ENCODE results near the gene RNF207. TPM values are rescaled to one million over a fixed set of nuclear protein-coding genes. Genes with fewer than 3 reads are reported as not detected.

Gene RNF207
- total and polyA plus RNA-seq, 10 of the 15 experiments (the other 5 are each of a cell fraction or from before 2014, with no cell fraction given), result 1.7 to 36.4 (median 13.1) TPM

DNA sequence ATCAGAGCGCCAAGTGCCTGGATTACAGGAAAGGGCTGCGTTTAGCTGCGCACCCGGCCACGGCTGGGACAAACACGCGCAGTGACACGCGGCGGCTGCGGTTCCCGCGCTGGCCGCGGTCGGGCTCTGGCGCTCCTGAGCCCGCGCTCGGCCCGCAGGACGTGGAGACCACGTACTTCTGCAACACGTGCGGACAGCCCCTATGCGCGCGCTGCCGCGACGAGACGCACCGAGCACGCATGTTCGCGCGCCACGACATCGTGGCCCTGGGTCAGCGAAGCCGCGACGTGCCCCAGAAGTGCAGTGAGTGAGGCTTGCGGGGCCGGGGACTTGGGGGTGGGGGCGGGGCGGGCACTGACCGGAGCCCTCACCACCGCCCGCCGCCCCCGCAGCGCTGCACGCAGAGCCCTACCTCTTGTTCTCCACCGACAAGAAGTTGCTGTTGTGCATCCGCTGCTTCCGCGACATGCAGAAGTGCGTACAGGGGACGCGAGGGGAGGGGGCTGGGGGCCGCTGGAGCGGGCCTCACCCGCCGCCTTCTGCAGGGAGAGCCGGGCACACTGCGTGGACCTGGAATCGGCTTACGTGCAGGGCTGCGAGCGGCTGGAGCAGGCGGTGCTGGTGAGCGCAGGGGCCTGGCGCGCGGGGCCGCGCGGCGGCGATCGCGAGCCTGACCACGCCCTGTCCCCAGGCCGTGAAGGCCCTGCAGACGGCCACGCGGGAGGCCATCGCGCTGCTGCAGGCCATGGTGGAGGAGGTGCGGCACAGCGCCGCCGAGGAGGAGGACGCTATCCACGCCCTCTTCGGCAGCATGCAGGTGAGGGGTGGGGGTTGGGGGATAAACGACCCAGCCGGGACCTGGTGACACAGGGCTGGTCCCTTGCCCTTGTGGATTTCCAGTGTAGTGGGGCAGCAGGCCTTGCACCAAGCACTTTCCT is 3.1 kb downstream of the RNF207 start (continued):
- TF ChIP-seq, protein P1, sequence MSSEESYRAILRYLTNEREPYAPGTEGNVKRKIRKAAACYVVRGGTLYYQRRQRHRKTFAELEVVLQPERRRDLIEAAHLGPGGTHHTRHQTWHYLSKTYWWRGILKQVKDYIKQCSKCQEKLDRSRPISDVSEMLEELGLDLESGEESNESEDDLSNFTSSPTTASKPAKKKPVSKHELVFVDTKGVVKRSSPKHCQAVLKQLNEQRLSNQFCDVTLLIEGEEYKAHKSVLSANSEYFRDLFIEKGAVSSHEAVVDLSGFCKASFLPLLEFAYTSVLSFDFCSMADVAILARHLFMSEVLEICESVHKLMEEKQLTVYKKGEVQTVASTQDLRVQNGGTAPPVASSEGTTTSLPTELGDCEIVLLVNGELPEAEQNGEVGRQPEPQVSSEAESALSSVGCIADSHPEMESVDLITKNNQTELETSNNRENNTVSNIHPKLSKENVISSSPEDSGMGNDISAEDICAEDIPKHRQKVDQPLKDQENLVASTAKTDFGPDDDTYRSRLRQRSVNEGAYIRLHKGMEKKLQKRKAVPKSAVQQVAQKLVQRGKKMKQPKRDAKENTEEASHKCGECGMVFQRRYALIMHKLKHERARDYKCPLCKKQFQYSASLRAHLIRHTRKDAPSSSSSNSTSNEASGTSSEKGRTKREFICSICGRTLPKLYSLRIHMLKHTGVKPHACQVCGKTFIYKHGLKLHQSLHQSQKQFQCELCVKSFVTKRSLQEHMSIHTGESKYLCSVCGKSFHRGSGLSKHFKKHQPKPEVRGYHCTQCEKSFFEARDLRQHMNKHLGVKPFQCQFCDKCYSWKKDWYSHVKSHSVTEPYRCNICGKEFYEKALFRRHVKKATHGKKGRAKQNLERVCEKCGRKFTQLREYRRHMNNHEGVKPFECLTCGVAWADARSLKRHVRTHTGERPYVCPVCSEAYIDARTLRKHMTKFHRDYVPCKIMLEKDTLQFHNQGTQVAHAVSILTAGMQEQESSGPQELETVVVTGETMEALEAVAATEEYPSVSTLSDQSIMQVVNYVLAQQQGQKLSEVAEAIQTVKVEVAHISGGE (CRISPR knock-in tag; IDR thresholded peaks at IDR 0.05), result no peak
- peak; percentile 77 to 93 for TF ChIP-seq BHLHE40 (IDR thresholded peaks at IDR 0.05; ENCODE audit: borderline replicate concordance in 1 of 2, low read depth in 2 of 2, low read length in 1 of 2)
- TF ChIP-seq CBFB (IDR thresholded peaks at IDR 0.05; ENCODE audit: low read depth), result no peak
- TF ChIP-seq, protein P2, sequence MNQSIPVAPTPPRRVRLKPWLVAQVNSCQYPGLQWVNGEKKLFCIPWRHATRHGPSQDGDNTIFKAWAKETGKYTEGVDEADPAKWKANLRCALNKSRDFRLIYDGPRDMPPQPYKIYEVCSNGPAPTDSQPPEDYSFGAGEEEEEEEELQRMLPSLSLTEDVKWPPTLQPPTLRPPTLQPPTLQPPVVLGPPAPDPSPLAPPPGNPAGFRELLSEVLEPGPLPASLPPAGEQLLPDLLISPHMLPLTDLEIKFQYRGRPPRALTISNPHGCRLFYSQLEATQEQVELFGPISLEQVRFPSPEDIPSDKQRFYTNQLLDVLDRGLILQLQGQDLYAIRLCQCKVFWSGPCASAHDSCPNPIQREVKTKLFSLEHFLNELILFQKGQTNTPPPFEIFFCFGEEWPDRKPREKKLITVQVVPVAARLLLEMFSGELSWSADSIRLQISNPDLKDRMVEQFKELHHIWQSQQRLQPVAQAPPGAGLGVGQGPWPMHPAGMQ (IDR thresholded peaks at IDR 0.05; ENCODE audit: borderline replicate concordance), result no peak
- TF ChIP-seq SIN3A (IDR thresholded peaks at IDR 0.05; ENCODE audit: low read depth, low read length), result no peak
- no peak for TF ChIP-seq IKZF2 (IDR thresholded peaks at IDR 0.05)
- no peak for TF ChIP-seq HCFC1 (IDR thresholded peaks at IDR 0.05; ENCODE audit: low read length)
- TF ChIP-seq, protein P3, sequence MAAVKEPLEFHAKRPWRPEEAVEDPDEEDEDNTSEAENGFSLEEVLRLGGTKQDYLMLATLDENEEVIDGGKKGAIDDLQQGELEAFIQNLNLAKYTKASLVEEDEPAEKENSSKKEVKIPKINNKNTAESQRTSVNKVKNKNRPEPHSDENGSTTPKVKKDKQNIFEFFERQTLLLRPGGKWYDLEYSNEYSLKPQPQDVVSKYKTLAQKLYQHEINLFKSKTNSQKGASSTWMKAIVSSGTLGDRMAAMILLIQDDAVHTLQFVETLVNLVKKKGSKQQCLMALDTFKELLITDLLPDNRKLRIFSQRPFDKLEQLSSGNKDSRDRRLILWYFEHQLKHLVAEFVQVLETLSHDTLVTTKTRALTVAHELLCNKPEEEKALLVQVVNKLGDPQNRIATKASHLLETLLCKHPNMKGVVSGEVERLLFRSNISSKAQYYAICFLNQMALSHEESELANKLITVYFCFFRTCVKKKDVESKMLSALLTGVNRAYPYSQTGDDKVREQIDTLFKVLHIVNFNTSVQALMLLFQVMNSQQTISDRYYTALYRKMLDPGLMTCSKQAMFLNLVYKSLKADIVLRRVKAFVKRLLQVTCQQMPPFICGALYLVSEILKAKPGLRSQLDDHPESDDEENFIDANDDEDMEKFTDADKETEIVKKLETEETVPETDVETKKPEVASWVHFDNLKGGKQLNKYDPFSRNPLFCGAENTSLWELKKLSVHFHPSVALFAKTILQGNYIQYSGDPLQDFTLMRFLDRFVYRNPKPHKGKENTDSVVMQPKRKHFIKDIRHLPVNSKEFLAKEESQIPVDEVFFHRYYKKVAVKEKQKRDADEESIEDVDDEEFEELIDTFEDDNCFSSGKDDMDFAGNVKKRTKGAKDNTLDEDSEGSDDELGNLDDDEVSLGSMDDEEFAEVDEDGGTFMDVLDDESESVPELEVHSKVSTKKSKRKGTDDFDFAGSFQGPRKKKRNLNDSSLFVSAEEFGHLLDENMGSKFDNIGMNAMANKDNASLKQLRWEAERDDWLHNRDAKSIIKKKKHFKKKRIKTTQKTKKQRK (IDR thresholded peaks at IDR 0.05; ENCODE audit: low read depth, low read length), result no peak
- TF ChIP-seq IRF4 (IDR thresholded peaks at IDR 0.05; ENCODE audit: low read depth, low read length), result no peak
- TF ChIP-seq TBL1XR1 (IDR thresholded peaks at IDR 0.05; ENCODE audit: low read depth, low read length), result no peak
- 0 out of 2 replicates have a peak, but pooled peaks have one; percentile 18 for TF ChIP-seq NRF1 (conservative IDR thresholded peaks at IDR 0.05; ENCODE audit: low read depth, low read length)
- TF ChIP-seq, protein P4, sequence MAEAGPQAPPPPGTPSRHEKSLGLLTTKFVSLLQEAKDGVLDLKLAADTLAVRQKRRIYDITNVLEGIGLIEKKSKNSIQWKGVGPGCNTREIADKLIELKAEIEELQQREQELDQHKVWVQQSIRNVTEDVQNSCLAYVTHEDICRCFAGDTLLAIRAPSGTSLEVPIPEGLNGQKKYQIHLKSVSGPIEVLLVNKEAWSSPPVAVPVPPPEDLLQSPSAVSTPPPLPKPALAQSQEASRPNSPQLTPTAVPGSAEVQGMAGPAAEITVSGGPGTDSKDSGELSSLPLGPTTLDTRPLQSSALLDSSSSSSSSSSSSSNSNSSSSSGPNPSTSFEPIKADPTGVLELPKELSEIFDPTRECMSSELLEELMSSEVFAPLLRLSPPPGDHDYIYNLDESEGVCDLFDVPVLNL (IDR thresholded peaks at IDR 0.05; ENCODE audit: low read depth, low read length), result no peak
- TF ChIP-seq, protein P5, sequence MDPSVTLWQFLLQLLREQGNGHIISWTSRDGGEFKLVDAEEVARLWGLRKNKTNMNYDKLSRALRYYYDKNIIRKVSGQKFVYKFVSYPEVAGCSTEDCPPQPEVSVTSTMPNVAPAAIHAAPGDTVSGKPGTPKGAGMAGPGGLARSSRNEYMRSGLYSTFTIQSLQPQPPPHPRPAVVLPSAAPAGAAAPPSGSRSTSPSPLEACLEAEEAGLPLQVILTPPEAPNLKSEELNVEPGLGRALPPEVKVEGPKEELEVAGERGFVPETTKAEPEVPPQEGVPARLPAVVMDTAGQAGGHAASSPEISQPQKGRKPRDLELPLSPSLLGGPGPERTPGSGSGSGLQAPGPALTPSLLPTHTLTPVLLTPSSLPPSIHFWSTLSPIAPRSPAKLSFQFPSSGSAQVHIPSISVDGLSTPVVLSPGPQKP (IDR thresholded peaks at IDR 0.05; ENCODE audit: low read depth, low read length), result no peak
- TF ChIP-seq GATAD2B (conservative IDR thresholded peaks at IDR 0.05; ENCODE audit: low read depth), result peak; percentile 21; the same call in 1 of the 2 replicates
- no peak for TF ChIP-seq NR2C1 (IDR thresholded peaks at IDR 0.05)
- no peak for TF ChIP-seq BRCA1 (IDR thresholded peaks at IDR 0.05; ENCODE audit: low read depth, low read length)
- TF ChIP-seq, protein P6, sequence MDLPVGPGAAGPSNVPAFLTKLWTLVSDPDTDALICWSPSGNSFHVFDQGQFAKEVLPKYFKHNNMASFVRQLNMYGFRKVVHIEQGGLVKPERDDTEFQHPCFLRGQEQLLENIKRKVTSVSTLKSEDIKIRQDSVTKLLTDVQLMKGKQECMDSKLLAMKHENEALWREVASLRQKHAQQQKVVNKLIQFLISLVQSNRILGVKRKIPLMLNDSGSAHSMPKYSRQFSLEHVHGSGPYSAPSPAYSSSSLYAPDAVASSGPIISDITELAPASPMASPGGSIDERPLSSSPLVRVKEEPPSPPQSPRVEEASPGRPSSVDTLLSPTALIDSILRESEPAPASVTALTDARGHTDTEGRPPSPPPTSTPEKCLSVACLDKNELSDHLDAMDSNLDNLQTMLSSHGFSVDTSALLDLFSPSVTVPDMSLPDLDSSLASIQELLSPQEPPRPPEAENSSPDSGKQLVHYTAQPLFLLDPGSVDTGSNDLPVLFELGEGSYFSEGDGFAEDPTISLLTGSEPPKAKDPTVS (IDR thresholded peaks at IDR 0.05; ENCODE audit: low read depth, low read length), result no peak

Data from GM12878 (cell line).